Liver (tissue), 3 donors: ENCODE results near the gene DNM2.

Source experiments
- CTCF ChIP-seq: fragments of 150-350 bp; IDR thresholded peaks from 2 replicates; pipeline ENCODE4 v1.5.1; 2017; ENCODE audit warnings: improper control_type of control experiment, low read depth, low read length; ENCODE audit not compliant: missing input control
- EGR1 ChIP-seq, 2 donors: IDR thresholded peaks; 2 replicates each; pipeline ENCODE4 v1.6.1; 2016 to 2018; ENCODE audit warnings: antibody characterized with exemption in 2 of 2, low read depth in 2 of 2
- FOXA1 ChIP-seq: IDR thresholded peaks from 2 replicates; pipeline ENCODE4 v1.6.1; 2016; ENCODE audit warnings: antibody characterized with exemption
- GABPA ChIP-seq, 2 donors: IDR thresholded peaks in 1 of 2; conservative IDR thresholded peaks in 1 of 2; 2 replicates each; pipeline ENCODE4 v1.6.1; 2016; ENCODE audit warnings: antibody characterized with exemption in 2 of 2, mild to moderate bottlenecking in 1 of 2, moderate library complexity in 1 of 2
- HNF4A ChIP-seq, 2 donors: conservative IDR thresholded peaks; 2 replicates each; pipeline ENCODE4 v1.6.1; 2016; ENCODE audit warnings: antibody characterized with exemption in 2 of 2, mild to moderate bottlenecking in 2 of 2
- REST ChIP-seq: IDR thresholded peaks from 2 replicates; pipeline ENCODE4 v1.6.1; 2016; ENCODE audit warnings: antibody characterized with exemption, mild to moderate bottlenecking
- SP1 ChIP-seq: IDR thresholded peaks from 2 replicates; pipeline ENCODE4 v1.6.1; 2018; ENCODE audit warnings: antibody characterized with exemption, mild to moderate bottlenecking
- TAF1 ChIP-seq: conservative IDR thresholded peaks from 2 replicates; pipeline ENCODE4 v1.6.1; 2016; ENCODE audit warnings: antibody characterized with exemption, mild to moderate bottlenecking
- YY1 ChIP-seq: IDR thresholded peaks from 2 replicates; pipeline ENCODE4 v1.6.1; 2016; ENCODE audit warnings: antibody characterized with exemption, mild to moderate bottlenecking
- donor health status: healthy.
- donor health status: healthy.

- TF ChIP-seq CTCF = no peak
- no peak for TF ChIP-seq YY1
- no peak for TF ChIP-seq SP1
- no peak for TF ChIP-seq REST
- no peak for TF ChIP-seq GABPA (IDR thresholded peaks at IDR 0.05 in 1 of 2, conservative IDR thresholded peaks at IDR 0.05 in 1 of 2)
- TF ChIP-seq TAF1 = no peak
- TF ChIP-seq HNF4A (conservative IDR thresholded peaks at IDR 0.05) = no peak
- TF ChIP-seq EGR1 (IDR thresholded peaks at IDR 0.05; ENCODE audit: low read depth in 2 of 2) = no peak
- no peak for TF ChIP-seq FOXA1
Measured at GRCh38 chr19:10735741-10736140, 17.9 kb downstream of the DNM2 start.
